ENCODE results near the gene FAF2. TPM values are rescaled to one million over a fixed set of nuclear protein-coding genes. Genes with fewer than 3 reads are reported as not detected.
"Not testable (repeated sequence)": the region's sequence is repeated elsewhere in the genome, so short reads cannot be mapped to it uniquely, and the experiment has no call there.

The FAF2 gene
- total and polyA plus RNA-seq, 7 donors, result 4.2 to 24.6 (median 18.6) TPM

- no peaks in the 10 kb centered on the region for H3K36me3 ChIP-seq
- H3K27me3 ChIP-seq, result peaks cover 0 to 24% (median 2%) of the 10 kb centered on the region in 3 donors
- WGBS, 2 donors, result 23 to 65% methylated on average over 18 of the region's 18 CpGs
- H3K9me3 ChIP-seq, result no peaks in the 10 kb centered on the region
- no peak within 1 kb of the TSS for H3K4me3 ChIP-seq
- H3K4me1 ChIP-seq, result peaks cover 0 to 10% (median 4%) of the 10 kb centered on the region in 4 donors
- no peak for DNase-seq
- TF ChIP-seq POLR2A (IDR thresholded peaks at IDR 0.05), result peak in 1 of 2 donors; percentile 12
- no peak for TF ChIP-seq CTCF (IDR thresholded peaks at IDR 0.05)
- intact Hi-C loops (cut with DNase I), result no loop called here
- H3K27ac ChIP-seq, result peak within 1 kb of the TSS in 1 of 4 donors; percentile 1
Measured at GRCh38 chr5:176548967-176549444, 100.8 kb downstream of the FAF2 start, which contains the start of gene CDHR2. TSS of gene CDHR2 (plus strand) at chr5:176549342. CDS start at chr5:176565353, 16,011 bp downstream.

GRCh38 chr5:176549871-176550270, 101.7 kb downstream of the FAF2 start:
- Histone ChIP-seq H3K4me3 (no peak overlapping the region), H3K4me1 (peaks cover 0 to 9% (median 3%) of the 10 kb centered on the region in 4 donors), H3K27ac (no peak overlapping the region), H3K27me3 (peaks cover 0 to 31% (median 8%) of the 10 kb centered on the region in 3 donors), H3K36me3 (no peaks in the 10 kb centered on the region), H3K9me3 (no peaks in the 10 kb centered on the region)
- intact Hi-C loops (cut with DNase I), result no loop called here
- WGBS, 2 donors, result 65 to 86% methylated on average over 7 of the region's 7 CpGs
- DNase-seq, result no peak
- TF ChIP-seq EP300 (IDR thresholded peaks at IDR 0.05) (no peak), CTCF (IDR thresholded peaks at IDR 0.05) (no peak), POLR2A (IDR thresholded peaks at IDR 0.05) (no peak), POLR2AphosphoS5 (IDR thresholded peaks at IDR 0.05) (no peak)

GRCh38 chr5:176550275-176550831, 102.2 kb downstream of the FAF2 start:
- Histone ChIP-seq H3K27ac (no peak overlapping the region), H3K9me3 (no peaks in the 10 kb centered on the region), H3K36me3 (no peaks in the 10 kb centered on the region), H3K4me3 (no peak overlapping the region), H3K4me1 (peaks cover 0 to 9% (median 3%) of the 10 kb centered on the region in 4 donors), H3K27me3 (peaks cover 0 to 31% (median 8%) of the 10 kb centered on the region in 3 donors)
- 63% methylated on average over 16 of the region's 16 CpGs for WGBS, 2 donors
- intact Hi-C loops (cut with DNase I), result no loop called here
- no peak for DNase-seq
- TF ChIP-seq POLR2A (IDR thresholded peaks at IDR 0.05) (no peak), POLR2AphosphoS5 (IDR thresholded peaks at IDR 0.05) (no peak), CTCF (IDR thresholded peaks at IDR 0.05) (no peak), EP300 (IDR thresholded peaks at IDR 0.05) (no peak)

- peaks cover 0 to 31% (median 8%) of the 10 kb centered on the region in 3 donors for H3K27me3 ChIP-seq
- H3K27ac ChIP-seq; H3K36me3 ChIP-seq; H3K9me3 ChIP-seq; H3K4me1 ChIP-seq; H3K4me3 ChIP-seq; DNase-seq; intact Hi-C loops (cut with DNase I): not testable (repeated sequence)
- 87 to 89% methylated on average over 11 of the region's 11 CpGs for WGBS, 2 donors
Measured at GRCh38 chr5:176550937-176551336, 102.8 kb downstream of the FAF2 start.

GRCh38 chr5:176552332-176552869, 104.2 kb downstream of the FAF2 start:
- Histone ChIP-seq H3K36me3 (no peaks in the 10 kb centered on the region), H3K27ac (no peak overlapping the region), H3K4me1 (peaks cover 0 to 6% (median 3%) of the 10 kb centered on the region in 4 donors), H3K27me3 (peaks cover 0 to 31% (median 8%) of the 10 kb centered on the region in 3 donors), H3K9me3 (no peaks in the 10 kb centered on the region), H3K4me3 (no peak overlapping the region)
- intact Hi-C loops (cut with DNase I), result no loop called here
- DNase-seq, result no peak
- TF ChIP-seq CTCF (IDR thresholded peaks at IDR 0.05), result no peak
- TF ChIP-seq POLR2AphosphoS5 (IDR thresholded peaks at IDR 0.05), result no peak
- TF ChIP-seq POLR2A (IDR thresholded peaks at IDR 0.05), result no peak
- no peak for TF ChIP-seq EP300 (IDR thresholded peaks at IDR 0.05)
- 87 to 89% methylated on average over 11 of the region's 11 CpGs for WGBS, 2 donors
